HEK293 (cell line): ENCODE results near the gene ZC3HAV1L.

Experiments used
- CTCF ChIA-PET: fragments of 350-600 bp; formaldehyde crosslinking; extraction: SDS; loops from one replicate; lab custom pipeline; 2021; ENCODE audit warnings: antibody characterized with exemption; lab: Yijun Ruan, JAX
- POLR2A ChIA-PET: fragments of 300-600 bp; formaldehyde crosslinking; extraction: SDS; loops from one replicate; lab custom pipeline; 2020; ENCODE audit warnings: antibody characterized with exemption, inconsistent platforms; lab: Yijun Ruan, JAX
- H3K27ac ChIP-seq: fragments of 200-500 bp; sonication (Bioruptor generic); 2 replicates; pipeline ENCODE4 v1.5.1; 2014; ENCODE audit warnings: low read depth, low read length, control low read depth, inconsistent platforms; ENCODE audit errors: extremely low read depth
- H3K36me3 ChIP-seq, 2 experiments: fragments of 200-500 bp in 1 of 2; sonication (Bioruptor generic) in 1 of 2; 1 replicate in 1 of 2; 2 replicates in 1 of 2; pipeline ENCODE4 v1.5.1; 2014 to 2017; ENCODE audit warnings: inconsistent platforms in 2 of 2, low read length in 2 of 2; ENCODE audit not compliant: control insufficient read depth in 2 of 2, insufficient read depth in 1 of 2
- H3K4me1 ChIP-seq: fragments of 200-500 bp; sonication (Bioruptor generic); 2 replicates; pipeline ENCODE4 v1.5.1; 2014; ENCODE audit warnings: mild to moderate bottlenecking, low read length, inconsistent platforms; ENCODE audit not compliant: control insufficient read depth, insufficient read depth
- H3K4me3 ChIP-seq: 2 replicates; pipeline ENCODE4 v1.5.1; 2011; ENCODE audit warnings: low read depth, mild to moderate bottlenecking, control low read depth, low read length, moderate library complexity
- H3K9me3 ChIP-seq: fragments of 200-500 bp; sonication (Bioruptor generic); 2 replicates; pipeline ENCODE4 v1.5.1; 2014; ENCODE audit warnings: low read depth, low read length, inconsistent platforms; ENCODE audit not compliant: control insufficient read depth, insufficient read depth
- EGR2 ChIP-seq: fragments of 450-650 bp; formaldehyde crosslinking; IDR thresholded peaks from 2 replicates; pipeline ENCODE4 v1.5.1; 2016; ENCODE audit warnings: low read depth, missing biosample characterization, missing genetic modification characterization
- SCRT1 ChIP-seq: fragments of 450-650 bp; formaldehyde crosslinking; IDR thresholded peaks from 2 replicates; pipeline ENCODE4 v1.5.1; 2016; ENCODE audit warnings: missing biosample characterization, missing genetic modification characterization, borderline replicate concordance
- SCRT2 ChIP-seq: fragments of 450-650 bp; formaldehyde crosslinking; IDR thresholded peaks from 2 replicates; pipeline ENCODE4 v1.5.1; 2016; ENCODE audit warnings: missing biosample characterization, missing genetic modification characterization
- SP7 ChIP-seq: fragments of 450-650 bp; formaldehyde crosslinking; IDR thresholded peaks from 2 replicates; pipeline ENCODE4 v1.5.1; 2016; ENCODE audit warnings: missing biosample characterization, missing genetic modification characterization
- ZNF2 ChIP-seq: fragments of 450-650 bp; formaldehyde crosslinking; IDR thresholded peaks from 2 replicates; pipeline ENCODE4 v1.5.1; 2016; ENCODE audit warnings: missing biosample characterization, missing genetic modification characterization
- ZNF214 ChIP-seq: fragments of 450-650 bp; formaldehyde crosslinking; IDR thresholded peaks from 2 replicates; pipeline ENCODE4 v1.5.1; 2017; ENCODE audit warnings: missing biosample characterization, mild to moderate bottlenecking, missing genetic modification characterization, borderline replicate concordance
- ZNF266 ChIP-seq: fragments of 450-650 bp; formaldehyde crosslinking; IDR thresholded peaks from 2 replicates; pipeline ENCODE4 v1.5.1; 2016; ENCODE audit warnings: missing biosample characterization, missing genetic modification characterization, low read depth
- ZNF274 ChIP-seq, 2 experiments: fragments of 200-500 bp in 1 of 2; fragments of 450-650 bp in 1 of 2; sonication (Bioruptor generic) in 1 of 2; formaldehyde crosslinking in 1 of 2; IDR thresholded peaks; 2 replicates each; pipeline versions ENCODE4 v1.5.1 to v1.6.1; 2014 to 2016; ENCODE audit warnings: borderline replicate concordance in 1 of 2, inconsistent platforms in 1 of 2, low read length in 1 of 2, missing biosample characterization in 1 of 2, missing genetic modification characterization in 1 of 2
- ZNF302 ChIP-seq: fragments of 450-650 bp; formaldehyde crosslinking; IDR thresholded peaks from 2 replicates; pipeline ENCODE4 v1.5.1; 2016; ENCODE audit warnings: missing biosample characterization, missing genetic modification characterization, low read depth
- ZNF404 ChIP-seq: fragments of 450-650 bp; formaldehyde crosslinking; IDR thresholded peaks from 2 replicates; pipeline ENCODE4 v1.5.1; 2017; ENCODE audit warnings: missing biosample characterization, missing genetic modification characterization
- ZNF423 ChIP-seq: fragments of 450-650 bp; formaldehyde crosslinking; IDR thresholded peaks from 2 replicates; pipeline ENCODE4 v1.5.1; 2016; ENCODE audit warnings: missing biosample characterization, missing genetic modification characterization
- ZNF600 ChIP-seq: fragments of 450-650 bp; formaldehyde crosslinking; IDR thresholded peaks from 2 replicates; pipeline ENCODE4 v1.5.1; 2016; ENCODE audit warnings: missing biosample characterization, missing genetic modification characterization
- ZNF623 ChIP-seq: fragments of 450-650 bp; formaldehyde crosslinking; IDR thresholded peaks from 2 replicates; pipeline ENCODE4 v1.5.1; 2016; ENCODE audit warnings: missing biosample characterization, missing genetic modification characterization
- ZNF654 ChIP-seq: fragments of 450-650 bp; formaldehyde crosslinking; IDR thresholded peaks from 2 replicates; pipeline ENCODE4 v1.5.1; 2016; ENCODE audit warnings: low read depth, missing biosample characterization, missing genetic modification characterization
- ZNF660 ChIP-seq: fragments of 450-650 bp; IDR thresholded peaks from 2 replicates; pipeline ENCODE4 v1.5.1; 2018; ENCODE audit warnings: missing biosample characterization, mild to moderate bottlenecking, missing genetic modification characterization
- ZSCAN23 ChIP-seq: fragments of 450-650 bp; formaldehyde crosslinking; IDR thresholded peaks from 2 replicates; pipeline ENCODE4 v1.5.1; 2016; ENCODE audit warnings: missing biosample characterization, missing genetic modification characterization
- TF ChIP-seq, protein P1 (sequence below): fragments of 450-650 bp; formaldehyde crosslinking; IDR thresholded peaks from 2 replicates; pipeline ENCODE4 v1.5.1; 2016; ENCODE audit warnings: missing biosample characterization, missing genetic modification characterization
- TF ChIP-seq, protein P2 (sequence below): fragments of 450-650 bp; formaldehyde crosslinking; IDR thresholded peaks from 2 replicates; pipeline ENCODE4 v1.5.1; 2016; ENCODE audit warnings: missing biosample characterization, missing genetic modification characterization, borderline replicate concordance
- TF ChIP-seq, protein P3 (sequence below): fragments of 450-650 bp; formaldehyde crosslinking; IDR thresholded peaks from 2 replicates; pipeline ENCODE4 v1.5.1; 2017; ENCODE audit warnings: missing biosample characterization, missing genetic modification characterization
- TF ChIP-seq, protein P4 (sequence below): fragments of 450-650 bp; formaldehyde crosslinking; IDR thresholded peaks from 2 replicates; pipeline ENCODE4 v1.5.1; 2017; ENCODE audit warnings: missing biosample characterization, missing genetic modification characterization
- TF ChIP-seq, protein P5 (sequence below): fragments of 450-650 bp; formaldehyde crosslinking; IDR thresholded peaks from 2 replicates; pipeline ENCODE4 v1.5.1; 2016; ENCODE audit warnings: missing biosample characterization, missing genetic modification characterization
- TF ChIP-seq, protein P6 (sequence below): sonication (generic); formaldehyde crosslinking; IDR thresholded peaks from 2 replicates; pipeline ENCODE4 v1.8.1; 2022; ENCODE audit warnings: mild to moderate bottlenecking, moderate library complexity, missing genetic modification reagents

The ZC3HAV1L gene

DNA sequence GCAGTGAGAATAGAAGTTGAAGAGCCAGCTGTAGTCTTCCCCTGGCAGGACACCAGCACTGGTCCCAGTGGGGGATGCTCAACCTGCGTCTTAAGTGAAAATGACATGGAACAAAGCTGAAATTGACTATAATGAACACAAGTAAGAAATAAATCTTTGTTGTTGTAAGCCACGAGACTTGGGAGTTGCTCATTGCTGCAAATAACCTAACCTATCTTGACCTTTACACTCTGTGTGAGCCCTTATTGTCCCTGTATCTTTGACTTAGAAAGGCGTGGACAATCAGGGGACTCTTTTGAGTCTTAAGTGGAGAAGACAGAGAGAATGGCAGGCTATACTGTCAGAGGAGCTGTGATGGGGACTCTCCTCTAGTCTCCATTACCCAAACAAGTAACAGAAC, 16.9 kb downstream of the ZC3HAV1L start (continued):
- TF ChIP-seq, protein P1, sequence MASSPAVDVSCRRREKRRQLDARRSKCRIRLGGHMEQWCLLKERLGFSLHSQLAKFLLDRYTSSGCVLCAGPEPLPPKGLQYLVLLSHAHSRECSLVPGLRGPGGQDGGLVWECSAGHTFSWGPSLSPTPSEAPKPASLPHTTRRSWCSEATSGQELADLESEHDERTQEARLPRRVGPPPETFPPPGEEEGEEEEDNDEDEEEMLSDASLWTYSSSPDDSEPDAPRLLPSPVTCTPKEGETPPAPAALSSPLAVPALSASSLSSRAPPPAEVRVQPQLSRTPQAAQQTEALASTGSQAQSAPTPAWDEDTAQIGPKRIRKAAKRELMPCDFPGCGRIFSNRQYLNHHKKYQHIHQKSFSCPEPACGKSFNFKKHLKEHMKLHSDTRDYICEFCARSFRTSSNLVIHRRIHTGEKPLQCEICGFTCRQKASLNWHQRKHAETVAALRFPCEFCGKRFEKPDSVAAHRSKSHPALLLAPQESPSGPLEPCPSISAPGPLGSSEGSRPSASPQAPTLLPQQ (tag by site-specific recombination), result no peak
- TF ChIP-seq, protein P2, sequence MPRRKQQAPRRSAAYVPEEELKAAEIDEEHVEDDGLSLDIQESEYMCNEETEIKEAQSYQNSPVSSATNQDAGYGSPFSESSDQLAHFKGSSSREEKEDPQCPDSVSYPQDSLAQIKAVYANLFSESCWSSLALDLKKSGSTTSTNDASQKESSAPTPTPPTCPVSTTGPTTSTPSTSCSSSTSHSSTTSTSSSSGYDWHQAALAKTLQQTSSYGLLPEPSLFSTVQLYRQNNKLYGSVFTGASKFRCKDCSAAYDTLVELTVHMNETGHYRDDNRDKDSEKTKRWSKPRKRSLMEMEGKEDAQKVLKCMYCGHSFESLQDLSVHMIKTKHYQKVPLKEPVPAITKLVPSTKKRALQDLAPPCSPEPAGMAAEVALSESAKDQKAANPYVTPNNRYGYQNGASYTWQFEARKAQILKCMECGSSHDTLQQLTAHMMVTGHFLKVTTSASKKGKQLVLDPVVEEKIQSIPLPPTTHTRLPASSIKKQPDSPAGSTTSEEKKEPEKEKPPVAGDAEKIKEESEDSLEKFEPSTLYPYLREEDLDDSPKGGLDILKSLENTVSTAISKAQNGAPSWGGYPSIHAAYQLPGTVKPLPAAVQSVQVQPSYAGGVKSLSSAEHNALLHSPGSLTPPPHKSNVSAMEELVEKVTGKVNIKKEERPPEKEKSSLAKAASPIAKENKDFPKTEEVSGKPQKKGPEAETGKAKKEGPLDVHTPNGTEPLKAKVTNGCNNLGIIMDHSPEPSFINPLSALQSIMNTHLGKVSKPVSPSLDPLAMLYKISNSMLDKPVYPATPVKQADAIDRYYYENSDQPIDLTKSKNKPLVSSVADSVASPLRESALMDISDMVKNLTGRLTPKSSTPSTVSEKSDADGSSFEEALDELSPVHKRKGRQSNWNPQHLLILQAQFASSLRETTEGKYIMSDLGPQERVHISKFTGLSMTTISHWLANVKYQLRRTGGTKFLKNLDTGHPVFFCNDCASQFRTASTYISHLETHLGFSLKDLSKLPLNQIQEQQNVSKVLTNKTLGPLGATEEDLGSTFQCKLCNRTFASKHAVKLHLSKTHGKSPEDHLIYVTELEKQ, result no peak
- TF ChIP-seq ZNF404 (tag by site-specific recombination), result no peak
- no peak for TF ChIP-seq ZNF302 (tag by site-specific recombination)
- no peak for TF ChIP-seq ZNF274 (IDR thresholded peaks at IDR 0.05; ENCODE audit: low read length)
- no peak for TF ChIP-seq ZNF274 (tag by site-specific recombination; IDR thresholded peaks at IDR 0.05; ENCODE audit: borderline replicate concordance)
- no peak for TF ChIP-seq SP7 (tag by site-specific recombination)
- TF ChIP-seq, protein P3, sequence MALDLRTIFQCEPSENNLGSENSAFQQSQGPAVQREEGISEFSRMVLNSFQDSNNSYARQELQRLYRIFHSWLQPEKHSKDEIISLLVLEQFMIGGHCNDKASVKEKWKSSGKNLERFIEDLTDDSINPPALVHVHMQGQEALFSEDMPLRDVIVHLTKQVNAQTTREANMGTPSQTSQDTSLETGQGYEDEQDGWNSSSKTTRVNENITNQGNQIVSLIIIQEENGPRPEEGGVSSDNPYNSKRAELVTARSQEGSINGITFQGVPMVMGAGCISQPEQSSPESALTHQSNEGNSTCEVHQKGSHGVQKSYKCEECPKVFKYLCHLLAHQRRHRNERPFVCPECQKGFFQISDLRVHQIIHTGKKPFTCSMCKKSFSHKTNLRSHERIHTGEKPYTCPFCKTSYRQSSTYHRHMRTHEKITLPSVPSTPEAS (tag by site-specific recombination), result no peak
- TF ChIP-seq, protein P4, sequence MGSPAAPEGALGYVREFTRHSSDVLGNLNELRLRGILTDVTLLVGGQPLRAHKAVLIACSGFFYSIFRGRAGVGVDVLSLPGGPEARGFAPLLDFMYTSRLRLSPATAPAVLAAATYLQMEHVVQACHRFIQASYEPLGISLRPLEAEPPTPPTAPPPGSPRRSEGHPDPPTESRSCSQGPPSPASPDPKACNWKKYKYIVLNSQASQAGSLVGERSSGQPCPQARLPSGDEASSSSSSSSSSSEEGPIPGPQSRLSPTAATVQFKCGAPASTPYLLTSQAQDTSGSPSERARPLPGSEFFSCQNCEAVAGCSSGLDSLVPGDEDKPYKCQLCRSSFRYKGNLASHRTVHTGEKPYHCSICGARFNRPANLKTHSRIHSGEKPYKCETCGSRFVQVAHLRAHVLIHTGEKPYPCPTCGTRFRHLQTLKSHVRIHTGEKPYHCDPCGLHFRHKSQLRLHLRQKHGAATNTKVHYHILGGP (tag by site-specific recombination), result no peak
- TF ChIP-seq ZNF266 (tag by site-specific recombination), result no peak
- TF ChIP-seq ZNF623 (tag by site-specific recombination), result no peak

DNA sequence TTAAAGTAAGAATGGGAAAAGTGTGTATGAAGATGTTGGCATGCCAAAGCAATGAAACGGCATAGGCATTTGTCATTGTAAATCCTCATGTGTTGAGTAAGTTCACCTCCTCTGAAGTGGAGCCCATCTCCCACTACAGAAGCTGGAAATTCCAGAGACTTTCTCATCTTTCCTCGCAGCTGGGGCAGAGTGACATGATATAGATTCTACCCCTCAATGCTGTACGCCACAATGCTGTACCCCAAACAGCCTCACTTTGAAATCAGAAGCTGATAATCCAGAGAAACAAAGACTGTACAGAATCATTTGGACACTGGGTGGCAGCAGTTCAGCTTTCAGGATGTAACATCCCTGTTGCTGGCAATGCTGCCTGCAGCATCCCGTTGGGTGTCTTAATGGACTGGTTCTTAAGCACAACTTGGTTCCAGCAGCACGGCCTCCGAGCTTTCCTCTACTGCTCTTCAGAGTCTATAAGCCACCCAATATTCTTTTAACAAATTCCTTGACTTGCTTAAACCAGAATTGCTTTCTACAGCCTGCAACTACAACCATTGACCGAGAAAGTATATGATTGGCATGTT, 18.8 kb downstream of the ZC3HAV1L start:
- Histone ChIP-seq H3K36me3 (no peaks in the 10 kb centered on the region), H3K9me3 (no peaks in the 10 kb centered on the region), H3K4me3 (no peak overlapping the region), H3K27ac (no peak overlapping the region), H3K4me1 (no peaks in the 10 kb centered on the region)
- ChIA-PET POLR2A (no interaction called here), CTCF (interaction anchor here (0.5 to 3.1 kb wide), 28 partner anchors 9 to 1122 kb away, joined by 3 to 30 read pairs (median 4); partner anchors contain the start of gene LUC7L2)
- TF ChIP-seq ZSCAN23 (tag by site-specific recombination), result no peak
- no peak for TF ChIP-seq ZNF214 (tag by site-specific recombination)
- TF ChIP-seq ZNF660 (tag by site-specific recombination), result peak; percentile 53; the same call in 1 of the 2 replicates
- TF ChIP-seq, protein P5, sequence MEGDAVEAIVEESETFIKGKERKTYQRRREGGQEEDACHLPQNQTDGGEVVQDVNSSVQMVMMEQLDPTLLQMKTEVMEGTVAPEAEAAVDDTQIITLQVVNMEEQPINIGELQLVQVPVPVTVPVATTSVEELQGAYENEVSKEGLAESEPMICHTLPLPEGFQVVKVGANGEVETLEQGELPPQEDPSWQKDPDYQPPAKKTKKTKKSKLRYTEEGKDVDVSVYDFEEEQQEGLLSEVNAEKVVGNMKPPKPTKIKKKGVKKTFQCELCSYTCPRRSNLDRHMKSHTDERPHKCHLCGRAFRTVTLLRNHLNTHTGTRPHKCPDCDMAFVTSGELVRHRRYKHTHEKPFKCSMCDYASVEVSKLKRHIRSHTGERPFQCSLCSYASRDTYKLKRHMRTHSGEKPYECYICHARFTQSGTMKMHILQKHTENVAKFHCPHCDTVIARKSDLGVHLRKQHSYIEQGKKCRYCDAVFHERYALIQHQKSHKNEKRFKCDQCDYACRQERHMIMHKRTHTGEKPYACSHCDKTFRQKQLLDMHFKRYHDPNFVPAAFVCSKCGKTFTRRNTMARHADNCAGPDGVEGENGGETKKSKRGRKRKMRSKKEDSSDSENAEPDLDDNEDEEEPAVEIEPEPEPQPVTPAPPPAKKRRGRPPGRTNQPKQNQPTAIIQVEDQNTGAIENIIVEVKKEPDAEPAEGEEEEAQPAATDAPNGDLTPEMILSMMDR (tag by site-specific recombination), result peak; percentile 75
- no peak for TF ChIP-seq EGR2 (tag by site-specific recombination)
- TF ChIP-seq ZNF600 (tag by site-specific recombination), result no peak
- no peak for TF ChIP-seq ZNF266 (tag by site-specific recombination)
- peak; percentile 70; the same call in 1 of the 2 replicates for TF ChIP-seq ZNF2 (tag by site-specific recombination)
- peak; percentile 82 for TF ChIP-seq ZNF654
- TF ChIP-seq SCRT1 (tag by site-specific recombination), result peak; percentile 41; the same call in 1 of the 2 replicates
- TF ChIP-seq, protein P6, sequence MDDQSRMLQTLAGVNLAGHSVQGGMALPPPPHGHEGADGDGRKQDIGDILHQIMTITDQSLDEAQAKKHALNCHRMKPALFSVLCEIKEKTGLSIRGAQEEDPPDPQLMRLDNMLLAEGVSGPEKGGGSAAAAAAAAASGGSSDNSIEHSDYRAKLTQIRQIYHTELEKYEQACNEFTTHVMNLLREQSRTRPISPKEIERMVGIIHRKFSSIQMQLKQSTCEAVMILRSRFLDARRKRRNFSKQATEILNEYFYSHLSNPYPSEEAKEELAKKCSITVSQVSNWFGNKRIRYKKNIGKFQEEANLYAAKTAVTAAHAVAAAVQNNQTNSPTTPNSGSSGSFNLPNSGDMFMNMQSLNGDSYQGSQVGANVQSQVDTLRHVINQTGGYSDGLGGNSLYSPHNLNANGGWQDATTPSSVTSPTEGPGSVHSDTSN (CRISPR knock-in tag), result no peak
- TF ChIP-seq ZNF423 (tag by site-specific recombination), result no peak
- peak; percentile 91 for TF ChIP-seq SCRT2 (tag by site-specific recombination)
